Measurements from ENCODE around the gene ENPP3. TPM values are rescaled to one million over a fixed set of nuclear protein-coding genes. Genes with fewer than 3 reads are reported as not detected.

The ENPP3 gene
- total RNA-seq, 1 experiment from 2014 or later, result not detected

DNA sequence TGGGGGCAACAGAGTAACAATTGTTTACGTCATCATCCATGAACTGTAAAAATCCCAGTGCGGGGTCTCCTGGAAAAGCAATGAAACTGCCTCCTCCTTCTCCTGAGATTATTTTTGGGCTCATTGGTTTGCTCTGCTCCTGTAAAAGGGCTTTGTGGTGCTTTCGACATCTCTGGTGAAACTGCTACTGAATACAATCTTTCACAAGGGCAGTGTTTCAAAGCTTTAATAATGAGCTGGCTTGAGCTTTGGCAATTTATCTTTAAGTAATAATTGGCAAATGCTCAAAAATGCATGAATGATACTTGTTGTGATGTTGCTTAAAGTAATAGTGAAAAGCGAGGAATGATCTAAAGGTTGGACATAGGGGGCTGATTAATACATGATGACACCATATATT lies 127.2 kb downstream of the ENPP3 start:
- Mint-ChIP-seq H3K4me3 (no peak overlapping the region), H3K9me3 (no peaks in the 10 kb centered on the region), H3K36me3 (no peaks in the 10 kb centered on the region), H3K27ac (no peak overlapping the region), H3K27me3 (ENCODE audit: low read depth) (peaks cover 20% of the 10 kb centered on the region), H3K4me1 (no peaks in the 10 kb centered on the region)
- TF ChIP-seq, protein P1, sequence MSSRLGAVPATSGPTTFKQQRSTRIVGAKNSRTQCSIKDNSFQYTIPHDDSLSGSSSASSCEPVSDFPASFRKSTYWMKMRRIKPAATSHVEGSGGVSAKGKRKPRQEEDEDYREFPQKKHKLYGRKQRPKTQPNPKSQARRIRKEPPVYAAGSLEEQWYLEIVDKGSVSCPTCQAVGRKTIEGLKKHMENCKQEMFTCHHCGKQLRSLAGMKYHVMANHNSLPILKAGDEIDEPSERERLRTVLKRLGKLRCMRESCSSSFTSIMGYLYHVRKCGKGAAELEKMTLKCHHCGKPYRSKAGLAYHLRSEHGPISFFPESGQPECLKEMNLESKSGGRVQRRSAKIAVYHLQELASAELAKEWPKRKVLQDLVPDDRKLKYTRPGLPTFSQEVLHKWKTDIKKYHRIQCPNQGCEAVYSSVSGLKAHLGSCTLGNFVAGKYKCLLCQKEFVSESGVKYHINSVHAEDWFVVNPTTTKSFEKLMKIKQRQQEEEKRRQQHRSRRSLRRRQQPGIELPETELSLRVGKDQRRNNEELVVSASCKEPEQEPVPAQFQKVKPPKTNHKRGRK (CRISPR knock-in tag; IDR thresholded peaks at IDR 0.05; ENCODE audit: borderline replicate concordance), result no peak
- TF ChIP-seq, protein P2, sequence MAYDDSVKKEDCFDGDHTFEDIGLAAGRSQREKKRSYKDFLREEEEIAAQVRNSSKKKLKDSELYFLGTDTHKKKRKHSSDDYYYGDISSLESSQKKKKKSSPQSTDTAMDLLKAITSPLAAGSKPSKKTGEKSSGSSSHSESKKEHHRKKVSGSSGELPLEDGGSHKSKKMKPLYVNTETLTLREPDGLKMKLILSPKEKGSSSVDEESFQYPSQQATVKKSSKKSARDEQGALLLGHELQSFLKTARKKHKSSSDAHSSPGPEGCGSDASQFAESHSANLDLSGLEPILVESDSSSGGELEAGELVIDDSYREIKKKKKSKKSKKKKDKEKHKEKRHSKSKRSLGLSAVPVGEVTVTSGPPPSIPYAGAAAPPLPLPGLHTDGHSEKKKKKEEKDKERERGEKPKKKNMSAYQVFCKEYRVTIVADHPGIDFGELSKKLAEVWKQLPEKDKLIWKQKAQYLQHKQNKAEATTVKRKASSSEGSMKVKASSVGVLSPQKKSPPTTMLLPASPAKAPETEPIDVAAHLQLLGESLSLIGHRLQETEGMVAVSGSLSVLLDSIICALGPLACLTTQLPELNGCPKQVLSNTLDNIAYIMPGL (CRISPR knock-in tag; IDR thresholded peaks at IDR 0.05), result no peak
- TF ChIP-seq MYBL2 (CRISPR knock-in tag; IDR thresholded peaks at IDR 0.05), result no peak
- TF ChIP-seq, protein P3, sequence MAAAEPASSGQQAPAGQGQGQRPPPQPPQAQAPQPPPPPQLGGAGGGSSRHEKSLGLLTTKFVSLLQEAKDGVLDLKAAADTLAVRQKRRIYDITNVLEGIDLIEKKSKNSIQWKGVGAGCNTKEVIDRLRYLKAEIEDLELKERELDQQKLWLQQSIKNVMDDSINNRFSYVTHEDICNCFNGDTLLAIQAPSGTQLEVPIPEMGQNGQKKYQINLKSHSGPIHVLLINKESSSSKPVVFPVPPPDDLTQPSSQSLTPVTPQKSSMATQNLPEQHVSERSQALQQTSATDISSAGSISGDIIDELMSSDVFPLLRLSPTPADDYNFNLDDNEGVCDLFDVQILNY (CRISPR knock-in tag; IDR thresholded peaks at IDR 0.05), result no peak
- TF ChIP-seq, protein P4, sequence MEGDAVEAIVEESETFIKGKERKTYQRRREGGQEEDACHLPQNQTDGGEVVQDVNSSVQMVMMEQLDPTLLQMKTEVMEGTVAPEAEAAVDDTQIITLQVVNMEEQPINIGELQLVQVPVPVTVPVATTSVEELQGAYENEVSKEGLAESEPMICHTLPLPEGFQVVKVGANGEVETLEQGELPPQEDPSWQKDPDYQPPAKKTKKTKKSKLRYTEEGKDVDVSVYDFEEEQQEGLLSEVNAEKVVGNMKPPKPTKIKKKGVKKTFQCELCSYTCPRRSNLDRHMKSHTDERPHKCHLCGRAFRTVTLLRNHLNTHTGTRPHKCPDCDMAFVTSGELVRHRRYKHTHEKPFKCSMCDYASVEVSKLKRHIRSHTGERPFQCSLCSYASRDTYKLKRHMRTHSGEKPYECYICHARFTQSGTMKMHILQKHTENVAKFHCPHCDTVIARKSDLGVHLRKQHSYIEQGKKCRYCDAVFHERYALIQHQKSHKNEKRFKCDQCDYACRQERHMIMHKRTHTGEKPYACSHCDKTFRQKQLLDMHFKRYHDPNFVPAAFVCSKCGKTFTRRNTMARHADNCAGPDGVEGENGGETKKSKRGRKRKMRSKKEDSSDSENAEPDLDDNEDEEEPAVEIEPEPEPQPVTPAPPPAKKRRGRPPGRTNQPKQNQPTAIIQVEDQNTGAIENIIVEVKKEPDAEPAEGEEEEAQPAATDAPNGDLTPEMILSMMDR (IDR thresholded peaks at IDR 0.05), result no peak
- no peak for TF ChIP-seq CBFB (CRISPR knock-in tag; IDR thresholded peaks at IDR 0.05; ENCODE audit: low read depth)
- ChIA-PET CTCF (no interaction called here), POLR2A (no interaction called here)
- no peak for DNase-seq (ENCODE audit: low spot score)
- no peak for ATAC-seq

DNA sequence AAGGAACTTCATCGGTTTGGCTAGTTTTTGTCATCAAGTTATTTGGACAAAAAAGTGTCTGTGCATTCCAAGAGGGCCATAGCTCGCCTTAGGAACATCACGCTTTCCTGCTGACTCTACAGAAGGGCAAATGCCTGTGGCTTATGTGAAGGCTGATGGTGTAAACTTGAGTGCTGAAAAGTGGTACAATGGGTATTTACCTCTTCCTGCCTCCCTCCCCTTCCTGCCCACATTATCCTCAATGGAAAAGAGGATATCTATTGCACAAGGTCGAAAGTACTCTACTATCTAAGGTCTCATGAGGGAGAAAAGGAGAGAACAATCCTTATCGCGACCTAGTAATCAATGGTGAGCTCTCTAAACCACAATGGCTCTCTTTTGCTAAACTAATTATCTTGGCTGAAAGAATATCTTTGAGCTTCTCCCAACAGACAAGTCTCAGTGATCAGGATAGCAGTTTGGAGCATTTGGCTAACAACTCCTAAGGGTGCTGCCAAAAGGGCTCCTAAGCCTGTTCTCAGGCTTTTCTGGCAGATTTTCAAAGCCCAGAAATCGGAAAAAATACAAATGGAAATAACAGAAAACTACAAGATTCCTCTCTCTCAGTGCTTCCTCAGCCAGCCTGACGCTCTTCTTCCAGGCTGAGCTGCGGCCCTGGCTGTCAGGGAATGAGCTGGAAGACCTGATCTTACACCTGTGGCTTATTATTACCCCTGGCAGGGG lies 128.1 kb downstream of the ENPP3 start:
- POLR2A ChIA-PET, result no interaction called here
- H3K27ac Mint-ChIP-seq, result no peak overlapping the region
- H3K4me3 Mint-ChIP-seq, result no peak overlapping the region
- no peak for ATAC-seq
- no peak for DNase-seq (ENCODE audit: low spot score)
- H3K4me1 Mint-ChIP-seq, result no peaks in the 10 kb centered on the region
- H3K9me3 Mint-ChIP-seq, result no peaks in the 10 kb centered on the region
- H3K27me3 Mint-ChIP-seq (ENCODE audit: low read depth), result peaks cover 26% of the 10 kb centered on the region
- H3K36me3 Mint-ChIP-seq, result no peaks in the 10 kb centered on the region
- CTCF ChIA-PET, result no interaction called here
- no peak for TF ChIP-seq ZNF671 (CRISPR knock-in tag; IDR thresholded peaks at IDR 0.05)
- TF ChIP-seq, protein P5, sequence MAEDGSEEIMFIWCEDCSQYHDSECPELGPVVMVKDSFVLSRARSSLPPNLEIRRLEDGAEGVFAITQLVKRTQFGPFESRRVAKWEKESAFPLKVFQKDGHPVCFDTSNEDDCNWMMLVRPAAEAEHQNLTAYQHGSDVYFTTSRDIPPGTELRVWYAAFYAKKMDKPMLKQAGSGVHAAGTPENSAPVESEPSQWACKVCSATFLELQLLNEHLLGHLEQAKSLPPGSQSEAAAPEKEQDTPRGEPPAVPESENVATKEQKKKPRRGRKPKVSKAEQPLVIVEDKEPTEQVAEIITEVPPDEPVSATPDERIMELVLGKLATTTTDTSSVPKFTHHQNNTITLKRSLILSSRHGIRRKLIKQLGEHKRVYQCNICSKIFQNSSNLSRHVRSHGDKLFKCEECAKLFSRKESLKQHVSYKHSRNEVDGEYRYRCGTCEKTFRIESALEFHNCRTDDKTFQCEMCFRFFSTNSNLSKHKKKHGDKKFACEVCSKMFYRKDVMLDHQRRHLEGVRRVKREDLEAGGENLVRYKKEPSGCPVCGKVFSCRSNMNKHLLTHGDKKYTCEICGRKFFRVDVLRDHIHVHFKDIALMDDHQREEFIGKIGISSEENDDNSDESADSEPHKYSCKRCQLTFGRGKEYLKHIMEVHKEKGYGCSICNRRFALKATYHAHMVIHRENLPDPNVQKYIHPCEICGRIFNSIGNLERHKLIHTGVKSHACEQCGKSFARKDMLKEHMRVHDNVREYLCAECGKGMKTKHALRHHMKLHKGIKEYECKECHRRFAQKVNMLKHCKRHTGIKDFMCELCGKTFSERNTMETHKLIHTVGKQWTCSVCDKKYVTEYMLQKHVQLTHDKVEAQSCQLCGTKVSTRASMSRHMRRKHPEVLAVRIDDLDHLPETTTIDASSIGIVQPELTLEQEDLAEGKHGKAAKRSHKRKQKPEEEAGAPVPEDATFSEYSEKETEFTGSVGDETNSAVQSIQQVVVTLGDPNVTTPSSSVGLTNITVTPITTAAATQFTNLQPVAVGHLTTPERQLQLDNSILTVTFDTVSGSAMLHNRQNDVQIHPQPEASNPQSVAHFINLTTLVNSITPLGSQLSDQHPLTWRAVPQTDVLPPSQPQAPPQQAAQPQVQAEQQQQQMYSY (CRISPR knock-in tag; IDR thresholded peaks at IDR 0.05), result no peak
- TF ChIP-seq MXD4 (CRISPR knock-in tag; IDR thresholded peaks at IDR 0.05; ENCODE audit: borderline replicate concordance), result no peak
- TF ChIP-seq JAZF1 (CRISPR knock-in tag; IDR thresholded peaks at IDR 0.05), result no peak
- TF ChIP-seq GTF2I (CRISPR knock-in tag; conservative IDR thresholded peaks at IDR 0.05), result no peak
- no peak for TF ChIP-seq ZNF138 (CRISPR knock-in tag; conservative IDR thresholded peaks at IDR 0.05)
- TF ChIP-seq NFE2L1 (CRISPR knock-in tag; IDR thresholded peaks at IDR 0.05), result no peak
- TF ChIP-seq, protein P6, sequence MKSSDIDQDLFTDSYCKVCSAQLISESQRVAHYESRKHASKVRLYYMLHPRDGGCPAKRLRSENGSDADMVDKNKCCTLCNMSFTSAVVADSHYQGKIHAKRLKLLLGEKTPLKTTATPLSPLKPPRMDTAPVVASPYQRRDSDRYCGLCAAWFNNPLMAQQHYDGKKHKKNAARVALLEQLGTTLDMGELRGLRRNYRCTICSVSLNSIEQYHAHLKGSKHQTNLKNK (CRISPR knock-in tag; IDR thresholded peaks at IDR 0.05), result no peak
- TF ChIP-seq ZNF232 (CRISPR knock-in tag; IDR thresholded peaks at IDR 0.05), result no peak
- TF ChIP-seq CREB1 (CRISPR knock-in tag; IDR thresholded peaks at IDR 0.05), result no peak
- no peak for TF ChIP-seq NFATC4 (CRISPR knock-in tag; IDR thresholded peaks at IDR 0.05)
- TF ChIP-seq ETV6 (CRISPR knock-in tag; IDR thresholded peaks at IDR 0.05), result no peak
- TF ChIP-seq RELA (CRISPR knock-in tag; IDR thresholded peaks at IDR 0.05; ENCODE audit: borderline replicate concordance), result no peak
- TF ChIP-seq, protein P7, sequence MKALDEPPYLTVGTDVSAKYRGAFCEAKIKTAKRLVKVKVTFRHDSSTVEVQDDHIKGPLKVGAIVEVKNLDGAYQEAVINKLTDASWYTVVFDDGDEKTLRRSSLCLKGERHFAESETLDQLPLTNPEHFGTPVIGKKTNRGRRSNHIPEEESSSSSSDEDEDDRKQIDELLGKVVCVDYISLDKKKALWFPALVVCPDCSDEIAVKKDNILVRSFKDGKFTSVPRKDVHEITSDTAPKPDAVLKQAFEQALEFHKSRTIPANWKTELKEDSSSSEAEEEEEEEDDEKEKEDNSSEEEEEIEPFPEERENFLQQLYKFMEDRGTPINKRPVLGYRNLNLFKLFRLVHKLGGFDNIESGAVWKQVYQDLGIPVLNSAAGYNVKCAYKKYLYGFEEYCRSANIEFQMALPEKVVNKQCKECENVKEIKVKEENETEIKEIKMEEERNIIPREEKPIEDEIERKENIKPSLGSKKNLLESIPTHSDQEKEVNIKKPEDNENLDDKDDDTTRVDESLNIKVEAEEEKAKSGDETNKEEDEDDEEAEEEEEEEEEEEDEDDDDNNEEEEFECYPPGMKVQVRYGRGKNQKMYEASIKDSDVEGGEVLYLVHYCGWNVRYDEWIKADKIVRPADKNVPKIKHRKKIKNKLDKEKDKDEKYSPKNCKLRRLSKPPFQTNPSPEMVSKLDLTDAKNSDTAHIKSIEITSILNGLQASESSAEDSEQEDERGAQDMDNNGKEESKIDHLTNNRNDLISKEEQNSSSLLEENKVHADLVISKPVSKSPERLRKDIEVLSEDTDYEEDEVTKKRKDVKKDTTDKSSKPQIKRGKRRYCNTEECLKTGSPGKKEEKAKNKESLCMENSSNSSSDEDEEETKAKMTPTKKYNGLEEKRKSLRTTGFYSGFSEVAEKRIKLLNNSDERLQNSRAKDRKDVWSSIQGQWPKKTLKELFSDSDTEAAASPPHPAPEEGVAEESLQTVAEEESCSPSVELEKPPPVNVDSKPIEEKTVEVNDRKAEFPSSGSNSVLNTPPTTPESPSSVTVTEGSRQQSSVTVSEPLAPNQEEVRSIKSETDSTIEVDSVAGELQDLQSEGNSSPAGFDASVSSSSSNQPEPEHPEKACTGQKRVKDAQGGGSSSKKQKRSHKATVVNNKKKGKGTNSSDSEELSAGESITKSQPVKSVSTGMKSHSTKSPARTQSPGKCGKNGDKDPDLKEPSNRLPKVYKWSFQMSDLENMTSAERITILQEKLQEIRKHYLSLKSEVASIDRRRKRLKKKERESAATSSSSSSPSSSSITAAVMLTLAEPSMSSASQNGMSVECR (CRISPR knock-in tag; IDR thresholded peaks at IDR 0.05; ENCODE audit: borderline replicate concordance), result no peak
- TF ChIP-seq CBFB (CRISPR knock-in tag; IDR thresholded peaks at IDR 0.05; ENCODE audit: low read depth), result no peak
- TF ChIP-seq NR1H2 (CRISPR knock-in tag; IDR thresholded peaks at IDR 0.05), result no peak

All from WTC11 (cell line).